HG03175 (cell line): Measurements from ENCODE around the gene OSBP2.

Experiments used
- ATAC-seq: cut with Tn5 transposase; IDR thresholded peaks from one replicate; pipeline ENCODE4 v1.9.1; 2021; ENCODE audit warnings: mild to moderate bottlenecking, moderate library complexity; ENCODE audit not compliant: unreplicated experiment

Gene OSBP2

DNA sequence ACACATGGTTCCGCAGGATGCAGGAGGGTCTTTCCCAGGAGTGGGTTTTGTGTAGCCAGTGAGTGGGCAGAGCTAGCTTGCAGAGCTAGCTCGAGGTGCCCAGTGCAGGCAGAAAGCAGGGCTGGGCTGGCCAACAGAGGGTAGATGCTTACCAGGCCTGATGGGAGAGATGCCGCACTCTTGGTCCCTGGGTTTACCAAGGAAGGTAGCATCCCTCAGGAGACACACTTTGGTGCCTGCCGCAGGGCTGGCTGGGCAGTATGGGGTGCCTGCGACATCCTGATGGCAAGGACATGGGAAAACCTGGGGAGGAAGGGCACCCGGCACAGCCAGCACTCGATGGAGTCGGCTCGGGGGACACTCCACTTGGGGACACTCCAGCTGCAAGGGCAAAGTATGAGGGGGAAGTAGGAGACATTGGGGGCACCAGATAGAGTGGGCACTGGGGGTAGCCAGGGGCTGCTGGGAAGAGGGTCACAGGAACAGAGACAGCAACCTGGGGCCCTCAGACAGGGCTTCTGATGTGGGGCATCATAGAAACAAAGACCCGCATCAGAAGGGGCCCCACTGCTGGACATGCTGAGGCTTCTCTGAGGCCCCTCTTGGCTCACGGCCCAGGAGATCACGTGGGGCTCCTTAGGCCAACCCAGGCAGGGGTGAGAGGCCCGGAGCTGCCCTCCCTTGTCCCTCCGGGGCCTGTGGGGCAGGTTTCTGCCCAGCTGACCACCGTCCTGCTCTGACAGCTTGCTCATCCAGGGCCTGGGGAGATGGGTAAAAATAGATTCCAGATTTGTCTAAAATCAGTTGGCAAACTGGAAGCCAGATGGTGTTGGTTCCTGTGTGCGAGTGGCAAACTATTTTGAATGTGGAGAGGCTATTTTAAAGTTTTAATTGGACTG lies 184.1 kb downstream of the OSBP2 start:
- ATAC-seq = no peak

GRCh38 chr22:30879415-30879797 lies 184.7 kb downstream of the OSBP2 start:
- ATAC-seq = no peak

DNA sequence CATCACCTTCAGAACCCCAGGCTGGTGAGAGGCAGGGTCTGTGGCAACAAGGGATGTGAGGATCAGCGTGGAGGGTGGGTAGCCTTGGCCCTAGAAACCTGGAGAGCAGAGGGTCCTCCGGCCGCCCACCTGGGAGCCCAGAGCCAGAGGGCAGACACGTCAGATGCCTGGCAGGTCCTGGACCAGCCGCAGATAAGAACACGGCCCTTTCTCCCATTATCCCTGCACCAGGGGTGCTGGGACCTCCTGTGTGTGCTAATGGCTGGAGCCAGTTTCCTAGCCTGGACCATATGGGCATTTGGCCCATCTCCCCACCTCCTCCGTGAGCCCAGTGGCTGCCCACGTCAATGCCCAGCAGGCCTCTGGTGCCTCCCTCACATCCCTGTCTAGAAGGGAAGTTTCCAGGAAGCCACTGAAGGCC lies 185.5 kb downstream of the OSBP2 start:
- no peak for ATAC-seq

DNA sequence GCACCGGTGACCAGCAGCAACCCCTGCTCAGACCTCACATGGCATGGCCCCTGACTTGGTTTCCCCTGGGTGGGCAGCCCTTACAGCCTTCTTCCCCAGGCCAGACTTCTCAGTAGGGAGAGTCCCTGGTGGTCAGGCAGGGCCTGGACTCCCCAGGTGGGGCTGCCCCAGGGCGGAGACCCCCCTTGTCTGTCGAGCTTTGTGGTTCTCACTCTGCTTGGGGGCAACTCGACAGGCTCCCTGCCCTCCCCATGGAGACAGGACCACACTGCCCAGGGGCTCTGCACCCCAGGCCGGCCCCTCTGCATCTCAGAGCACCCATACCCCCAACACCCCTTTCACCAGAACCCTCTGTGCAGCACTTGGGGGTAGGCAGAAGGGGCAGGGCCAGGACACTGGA lies 186.2 kb downstream of the OSBP2 start:
- no peak for ATAC-seq

GRCh38 chr22:30881361-30882183 lies 186.9 kb downstream of the OSBP2 start:
- ATAC-seq = no peak

- ATAC-seq = no peak
Observed at GRCh38 chr22:30882184-30882717, 187.6 kb downstream of the OSBP2 start.

- no peak for ATAC-seq
Observed at GRCh38 chr22:30882974-30883533, 188.4 kb downstream of the OSBP2 start.

DNA sequence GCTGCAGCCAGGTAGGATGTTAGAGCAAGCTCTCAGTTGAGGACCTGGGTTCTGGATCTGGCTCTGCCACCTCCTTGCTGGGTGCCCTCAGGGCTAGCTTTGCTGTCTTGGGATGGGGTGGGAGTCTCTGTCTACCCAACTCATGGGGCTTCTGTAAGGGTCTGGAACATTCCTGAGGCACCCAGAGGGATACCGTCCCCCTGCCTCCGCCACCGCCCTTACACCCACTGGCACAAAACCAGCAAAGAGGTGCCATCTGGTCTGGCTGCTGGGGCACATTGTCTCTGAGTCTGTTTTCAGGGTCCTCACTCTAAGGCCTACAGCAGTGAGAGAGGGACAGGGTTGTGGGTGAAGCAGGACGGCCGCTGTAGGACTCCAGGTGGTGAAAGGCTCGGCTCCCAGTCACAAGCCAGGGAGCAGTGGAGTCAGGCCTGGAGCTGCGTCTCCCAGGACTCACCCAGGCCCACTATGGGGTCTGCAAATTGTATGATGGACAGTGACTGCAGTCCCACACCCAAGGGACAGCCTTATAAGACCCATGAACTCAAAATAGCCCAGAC lies 189.0 kb downstream of the OSBP2 start:
- ATAC-seq = no peak

GRCh38 chr22:30884211-30885000 lies 189.7 kb downstream of the OSBP2 start:
- ATAC-seq = no peak

GRCh38 chr22:30885001-30885366 lies 190.3 kb downstream of the OSBP2 start:
- ATAC-seq = no peak

- ATAC-seq = no peak
Observed at GRCh38 chr22:30885591-30885990, 190.9 kb downstream of the OSBP2 start.

- no peak for ATAC-seq
Observed at GRCh38 chr22:30887453-30887852, 192.8 kb downstream of the OSBP2 start.

GRCh38 chr22:30887861-30888260 lies 193.2 kb downstream of the OSBP2 start:
- ATAC-seq = no peak

GRCh38 chr22:30889268-30889995 lies 194.8 kb downstream of the OSBP2 start:
- no peak for ATAC-seq

DNA sequence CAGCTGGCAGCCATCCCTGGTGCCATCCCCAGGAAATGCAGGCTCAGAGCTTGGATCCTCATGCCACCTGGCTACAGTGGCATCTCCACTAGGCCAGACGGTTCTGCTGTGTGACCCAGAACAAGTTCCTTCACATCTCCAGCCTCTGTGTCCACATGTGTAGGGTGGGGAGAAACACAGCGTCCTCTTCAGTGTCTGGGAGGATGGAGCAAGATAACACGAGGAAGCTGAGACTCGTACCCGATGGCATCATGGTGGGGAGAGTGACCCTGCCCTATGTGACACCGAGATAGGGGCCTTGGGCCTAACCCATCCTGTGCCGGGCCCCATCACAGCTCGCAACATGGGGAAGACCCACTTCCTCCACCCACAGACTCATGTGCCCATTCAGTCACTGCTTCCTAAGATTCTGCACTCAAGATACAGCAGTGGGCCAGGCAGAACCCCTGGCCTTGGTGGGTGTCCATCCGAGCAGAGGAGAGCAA lies 195.4 kb downstream of the OSBP2 start:
- no peak for ATAC-seq

DNA sequence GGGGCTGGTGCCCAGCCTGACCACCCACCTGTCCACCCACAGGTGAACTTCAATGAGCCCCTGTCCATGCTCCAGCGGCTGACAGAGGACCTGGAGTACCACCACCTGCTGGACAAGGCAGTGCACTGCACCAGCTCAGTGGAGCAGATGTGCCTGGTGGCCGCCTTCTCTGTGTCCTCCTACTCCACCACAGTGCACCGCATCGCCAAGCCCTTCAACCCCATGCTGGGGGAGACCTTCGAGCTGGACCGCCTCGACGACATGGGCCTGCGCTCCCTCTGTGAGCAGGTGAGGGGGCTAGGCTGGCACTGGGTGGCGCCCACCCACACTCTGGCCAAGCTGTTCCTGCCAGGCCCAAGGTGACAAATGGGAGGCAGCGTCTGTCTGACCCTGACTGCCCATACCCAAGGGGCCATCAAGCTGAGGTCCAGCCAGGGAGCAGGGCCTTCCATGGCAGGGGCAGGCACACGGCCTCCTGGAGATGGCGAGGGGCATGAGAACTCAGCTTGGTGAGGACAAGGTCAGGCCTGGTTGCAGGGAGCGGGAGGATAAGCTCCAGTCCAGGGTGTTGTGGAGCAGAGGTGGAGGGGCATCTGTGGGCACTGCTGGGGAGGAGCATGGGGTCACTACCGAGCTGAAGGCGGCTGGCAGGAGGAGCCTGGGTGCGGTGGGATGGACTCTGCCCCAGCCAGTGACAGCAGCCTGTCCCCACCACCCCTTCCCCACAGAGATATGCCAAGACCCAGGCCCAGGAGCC lies 196.2 kb downstream of the OSBP2 start:
- ATAC-seq = no peak

- ATAC-seq = no peak
Observed at GRCh38 chr22:30891443-30891755, 196.7 kb downstream of the OSBP2 start.

- ATAC-seq = no peak
Observed at GRCh38 chr22:30891781-30892180, 197.1 kb downstream of the OSBP2 start.

- no peak for ATAC-seq
Observed at GRCh38 chr22:30892286-30892685, 197.6 kb downstream of the OSBP2 start.
